ENCODE results near the gene CD34.

Gene CD34

GRCh38 chr1:207871117-207871649, 39.7 kb downstream of the CD34 start:
- no peak for DNase-seq

GRCh38 chr1:207870306-207871031, 40.5 kb downstream of the CD34 start:
- DNase-seq = no peak

- no peak for DNase-seq
Observed at GRCh38 chr1:207869859-207870258, 41.1 kb downstream of the CD34 start.

DNA sequence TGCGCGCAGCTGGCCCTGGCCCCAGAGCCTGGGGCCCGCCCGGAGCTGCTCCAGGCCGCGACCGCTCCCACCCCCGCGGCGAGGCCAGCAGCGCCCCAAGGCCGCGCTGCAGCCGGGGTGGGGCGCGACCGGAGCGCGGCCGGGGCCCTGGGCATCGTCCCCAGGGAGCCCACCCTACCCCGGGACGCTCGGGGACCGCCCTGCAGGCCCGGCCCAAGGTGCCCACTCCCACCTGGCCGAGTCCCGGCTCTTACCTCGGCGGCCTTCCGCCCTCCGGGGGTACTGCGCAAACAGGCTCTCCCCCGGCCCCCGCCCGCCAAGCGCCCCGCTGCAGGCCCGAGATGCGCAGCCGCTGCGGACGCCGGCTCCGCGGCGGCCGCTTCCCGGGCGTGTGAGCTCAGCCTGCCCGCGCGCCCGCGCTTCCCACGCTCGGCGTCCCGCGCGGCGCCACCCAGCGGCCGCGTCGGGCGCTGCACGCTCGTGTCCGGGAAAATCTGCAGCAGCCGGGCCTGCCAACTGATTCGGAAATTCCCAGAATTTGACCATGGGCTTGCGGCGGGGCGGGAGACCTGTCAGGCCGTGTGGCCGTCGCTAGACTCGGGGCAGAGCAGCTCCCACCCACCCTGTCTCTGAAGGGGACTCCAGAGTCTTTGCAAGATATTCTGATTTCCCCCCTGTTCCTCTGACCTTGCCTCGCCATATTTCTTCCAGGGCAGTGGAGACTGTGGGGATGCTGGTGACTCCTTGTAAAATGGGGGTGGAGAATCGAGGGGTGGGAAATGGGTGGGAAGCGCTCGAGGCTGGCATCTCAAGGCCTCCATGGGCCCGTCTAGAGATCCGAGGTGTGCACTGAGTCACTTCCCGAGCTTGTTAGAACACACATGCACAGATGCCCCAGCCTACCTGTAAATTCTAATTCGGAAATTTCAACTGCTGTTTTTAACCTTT, 41.9 kb downstream of the CD34 start:
- DNase-seq = peak in 1 of 2 experiments; percentile 73

- DNase-seq = no peak
Observed at GRCh38 chr1:207868251-207868773, 42.6 kb downstream of the CD34 start.

DNA sequence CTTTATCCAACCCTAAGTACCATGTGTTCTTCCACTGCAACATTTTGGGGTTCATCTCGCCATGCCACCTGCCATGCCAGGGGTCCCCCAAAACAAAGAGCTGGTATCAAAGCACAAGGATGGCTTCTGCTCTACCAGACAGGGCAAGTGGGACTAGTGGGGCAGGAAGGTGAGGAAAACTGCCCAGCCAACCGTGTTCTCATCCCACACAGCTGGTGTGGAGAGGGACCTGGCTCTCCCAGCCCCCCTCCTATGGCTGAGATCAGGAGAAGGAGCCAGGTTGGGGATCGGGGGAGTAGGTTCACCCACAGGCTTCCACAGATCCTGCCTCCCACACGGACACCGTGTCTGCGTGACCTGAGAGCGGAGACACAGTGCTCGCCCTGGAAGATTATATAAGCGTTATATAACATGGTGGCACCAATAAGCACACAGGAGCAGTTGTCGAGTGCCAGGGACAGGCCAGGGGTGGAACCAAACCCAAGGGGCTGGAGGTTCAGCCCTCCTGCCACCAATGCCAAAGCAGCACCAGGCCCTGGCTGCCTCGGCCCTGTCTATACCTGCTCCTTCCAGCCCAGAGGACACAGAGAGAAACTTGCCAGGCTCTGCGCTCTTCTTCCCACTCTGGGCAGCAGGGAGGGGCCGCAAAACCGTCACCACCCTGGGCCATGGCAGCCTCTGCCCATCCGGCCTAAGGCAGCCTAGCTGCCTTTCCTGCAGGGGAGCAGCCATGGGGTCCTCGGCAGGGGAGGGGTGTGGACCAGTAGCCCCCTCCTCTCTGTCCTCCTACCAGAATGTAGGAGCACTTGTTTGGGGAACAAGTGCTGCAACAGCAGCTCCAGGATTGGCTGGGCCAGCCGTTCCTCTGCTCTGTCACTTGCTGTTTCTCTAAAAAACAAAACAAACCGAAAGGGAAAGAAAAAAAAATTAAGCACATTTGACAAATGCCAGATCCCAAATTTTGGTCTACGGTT, 43.5 kb downstream of the CD34 start:
- DNase-seq = no peak

DNA sequence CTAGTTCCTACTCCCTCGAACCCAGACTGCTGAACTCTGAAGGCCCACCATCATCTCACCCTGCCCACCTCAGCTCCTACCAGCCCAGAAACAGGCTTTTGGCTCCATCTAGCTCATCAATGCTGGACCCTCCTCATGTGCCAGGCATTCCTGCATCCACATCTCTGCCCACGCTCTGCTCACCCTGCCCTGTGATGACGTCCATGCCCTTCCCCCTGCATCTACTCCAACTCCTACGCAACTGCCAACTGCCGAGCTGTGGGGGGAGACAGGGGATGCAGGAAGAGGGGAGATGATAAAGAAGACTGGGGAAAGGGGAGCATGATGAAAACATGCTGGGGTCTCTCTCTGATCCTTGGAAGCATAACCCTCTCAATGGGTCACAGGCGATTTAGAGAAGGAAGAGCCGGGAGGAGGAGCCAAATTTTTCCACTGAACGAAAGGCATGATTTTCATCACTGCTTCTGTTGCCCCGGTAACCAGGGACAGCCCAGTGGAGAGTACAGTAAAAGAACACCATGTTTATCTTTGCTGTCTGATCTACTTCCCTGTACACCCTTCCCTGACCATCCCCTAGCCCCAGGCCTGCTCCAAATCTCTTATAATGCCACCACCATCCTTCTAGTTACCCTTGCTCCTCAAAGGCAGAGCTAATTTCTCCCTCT, 44.3 kb downstream of the CD34 start:
- no peak for DNase-seq

- DNase-seq = no peak
Observed at GRCh38 chr1:207863893-207864535, 46.9 kb downstream of the CD34 start.

GRCh38 chr1:207862241-207862787, 48.6 kb downstream of the CD34 start:
- DNase-seq = no peak

GRCh38 chr1:207861442-207862177, 49.3 kb downstream of the CD34 start:
- DNase-seq = no peak

GRCh38 chr1:207860531-207860930, 50.4 kb downstream of the CD34 start:
- no peak for DNase-seq

DNA sequence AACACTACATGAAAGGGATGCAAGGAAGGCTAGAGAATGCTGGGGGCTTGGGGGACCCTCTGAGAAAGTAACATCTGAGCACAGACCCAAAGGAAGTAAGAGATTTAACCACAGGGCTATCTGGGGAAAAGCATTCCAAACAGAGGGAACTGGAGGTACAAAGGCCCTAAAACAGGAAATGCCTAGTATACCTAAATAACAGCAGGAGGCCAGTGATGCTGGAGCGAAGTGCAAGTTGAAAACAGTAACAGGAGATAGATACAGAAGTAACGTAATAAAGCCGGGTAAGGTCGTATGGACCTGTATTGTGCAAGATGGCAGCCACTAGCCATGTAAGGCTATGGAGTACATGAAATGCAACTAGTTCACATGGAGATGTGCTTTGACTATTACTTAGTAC, 52.1 kb downstream of the CD34 start:
- DNase-seq = no peak

DNA sequence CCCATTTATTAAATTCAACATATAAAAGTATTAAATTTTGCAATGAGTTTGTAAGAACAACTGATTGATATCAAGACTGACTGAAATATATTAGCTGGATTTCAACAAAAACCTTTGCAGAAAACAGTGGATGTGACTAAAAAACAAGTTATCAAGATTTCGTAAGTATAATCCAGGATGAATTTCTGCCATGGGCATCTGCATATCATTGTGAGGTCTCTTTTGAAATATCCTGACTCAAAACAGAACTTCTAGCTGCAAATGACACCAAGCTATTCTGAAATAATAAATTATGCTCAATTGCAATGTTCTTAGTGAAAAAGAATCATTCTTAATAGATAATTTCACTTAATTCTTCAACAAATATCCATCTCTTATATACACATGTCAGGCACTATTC, 52.6 kb downstream of the CD34 start:
- DNase-seq = no peak

DNA sequence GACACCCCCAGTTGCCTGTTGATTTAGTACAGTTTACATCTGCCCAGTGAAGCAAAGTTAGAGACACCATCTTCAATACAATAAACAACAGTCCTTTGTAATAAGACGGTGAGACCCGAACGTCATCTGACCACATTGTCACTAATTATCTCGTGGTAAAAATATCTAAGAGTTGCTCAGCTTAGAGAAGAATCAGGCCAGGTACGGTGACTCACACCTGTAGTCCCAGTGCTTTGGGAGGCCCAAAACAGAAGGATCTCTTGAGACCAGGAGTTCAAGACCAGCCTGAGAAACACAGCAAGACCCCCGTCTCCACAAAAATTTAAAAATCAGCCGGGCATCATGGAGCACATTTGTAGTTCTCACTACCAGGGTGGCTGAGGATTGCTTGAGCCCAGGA, 53.5 kb downstream of the CD34 start:
- DNase-seq = no peak

DNA sequence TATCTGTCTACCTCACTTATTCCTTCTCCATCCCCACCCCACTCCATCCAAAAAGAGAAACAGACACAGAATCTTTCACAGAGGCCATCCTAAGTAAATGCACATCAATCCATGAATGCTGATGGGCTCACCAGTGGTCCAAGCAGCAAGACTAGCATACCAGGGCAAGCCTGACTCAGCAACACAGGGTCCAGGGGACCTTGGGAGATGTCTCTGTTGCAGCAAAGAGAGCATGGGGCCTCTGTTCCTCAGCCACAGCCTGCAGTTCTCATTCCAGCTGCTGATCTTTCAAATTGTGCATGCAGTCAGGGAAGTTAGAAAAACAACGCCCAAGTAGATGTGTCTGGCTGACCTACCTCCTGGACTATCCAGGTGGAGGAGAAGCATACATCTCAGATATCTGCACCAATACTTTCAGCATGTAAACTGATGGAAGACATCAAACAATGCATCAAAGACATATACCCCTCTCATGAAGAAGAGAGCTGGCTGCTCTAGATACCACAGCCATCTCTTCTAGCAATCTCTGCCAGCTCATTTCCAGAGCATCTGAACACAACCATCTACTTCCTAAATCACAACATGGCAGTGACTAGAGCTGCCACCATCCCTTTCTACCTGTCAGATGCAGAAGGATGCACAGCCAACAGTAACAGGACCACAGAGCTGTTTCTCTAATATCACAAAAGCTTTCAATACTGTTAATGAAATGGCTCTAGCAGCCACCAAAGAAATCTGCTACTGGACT, 54.5 kb downstream of the CD34 start:
- no peak for DNase-seq

GRCh38 chr1:207854001-207854400, 56.9 kb downstream of the CD34 start:
- no peak for DNase-seq

GRCh38 chr1:207853372-207853757, 57.6 kb downstream of the CD34 start:
- no peak for DNase-seq

DNA sequence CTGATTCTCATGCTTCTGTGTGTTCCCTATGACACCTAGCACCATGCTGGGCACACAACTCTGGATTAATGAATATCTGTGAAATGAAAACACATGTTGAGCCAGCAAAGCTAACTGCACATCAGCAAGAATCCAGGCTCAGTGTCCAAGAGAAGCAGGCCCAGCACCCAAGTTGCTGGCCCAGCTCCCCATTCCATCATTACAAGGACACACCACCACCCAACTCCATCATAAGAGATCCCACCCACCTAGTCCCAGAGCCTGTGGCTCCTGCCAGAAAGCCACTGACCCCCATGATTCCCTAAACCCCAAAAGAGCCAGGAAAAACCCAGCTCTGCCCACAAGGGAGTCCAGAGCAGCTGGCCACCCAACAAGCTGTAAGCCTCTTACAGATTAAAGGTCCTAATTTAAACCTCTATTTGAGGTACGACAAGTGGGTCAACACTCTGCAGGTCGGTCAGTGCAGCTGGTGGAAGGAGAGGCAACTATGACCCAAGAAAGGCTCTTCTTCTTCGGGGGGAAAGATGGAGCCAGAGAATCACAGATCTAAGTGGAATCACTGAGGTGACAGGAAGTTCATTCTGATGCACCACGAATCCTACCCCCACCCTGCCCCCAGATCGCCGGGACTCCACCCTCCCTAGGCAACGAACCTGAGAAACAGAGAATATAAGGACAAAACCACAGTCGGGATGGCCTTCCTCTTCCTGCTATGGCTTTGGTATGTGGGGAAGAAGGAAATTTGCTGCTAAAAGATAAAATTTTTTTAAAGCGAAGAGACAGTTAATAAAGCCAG, 58.2 kb downstream of the CD34 start:
- DNase-seq = no peak

GRCh38 chr1:207851696-207852095, 59.2 kb downstream of the CD34 start:
- DNase-seq = no peak

All from NCI-H1930 (cell line).